Suprapubic skin (tissue), 4 donors: ENCODE data around the gene CPO. TPM values are rescaled to one million over a fixed set of nuclear protein-coding genes. Genes with fewer than 3 reads are reported as not detected.

Experiments used
- DNase-seq, 2 donors: peaks; one replicate each; pipeline ENCODE4 v3.0.0-alpha.2; 2019; ENCODE audit warnings: low spot score in 2 of 2
- H3K27ac ChIP-seq: fragments of 200-600 bp; sonication (generic); one replicate; pipeline ENCODE4 v1.5.1; 2019
- H3K27me3 ChIP-seq: fragments of 200-600 bp; sonication (generic); one replicate; pipeline ENCODE4 v1.5.1; 2019
- H3K36me3 ChIP-seq: fragments of 200-600 bp; sonication (generic); one replicate; pipeline ENCODE4 v1.5.1; 2019
- H3K4me1 ChIP-seq: fragments of 200-600 bp; sonication (generic); one replicate; pipeline ENCODE4 v1.5.1; 2019
- H3K4me3 ChIP-seq: fragments of 200-600 bp; sonication (generic); one replicate; pipeline ENCODE4 v1.5.1; 2019; ENCODE audit warnings: mild to moderate bottlenecking
- H3K9me3 ChIP-seq: fragments of 200-600 bp; sonication (generic); one replicate; pipeline ENCODE4 v1.5.1; 2019
- EP300 ChIP-seq: sonication (generic); formaldehyde crosslinking; IDR thresholded peaks from one replicate; pipeline ENCODE4 v1.6.1; 2017; ENCODE audit warnings: antibody characterized with exemption
- POLR2A ChIP-seq, 2 donors: fragments of 450-650 bp; IDR thresholded peaks; one replicate each; pipeline ENCODE4 v1.6.1; 2017; ENCODE audit warnings: antibody characterized with exemption in 2 of 2, mild to moderate bottlenecking in 2 of 2, moderate library complexity in 2 of 2
- POLR2AphosphoS5 ChIP-seq, 3 donors: sonication (generic); formaldehyde crosslinking; IDR thresholded peaks; one replicate each; pipeline ENCODE4 v1.6.1; 2017; ENCODE audit warnings: antibody characterized with exemption in 3 of 3
- WGBS: methylation state at CpG from one replicate; pipeline ENCODE4 v1.1.5; 2018; 5-methylcytosine and 5-hydroxymethylcytosine counted together
- total RNA-seq, 4 donors: library from RNA; depleted of rRNA; stranded (reverse); fragments of >200 nt; gene quantifications; one replicate each; pipeline ENCODE4 v1.1.0, GENCODE V29; 2016
- TF ChIP-seq, protein P1 (sequence below), 2 donors: fragments of 200-600 bp in 1 of 2; fragments of 450-650 bp in 1 of 2; sonication (generic) in 1 of 2; IDR thresholded peaks; one replicate each; pipeline ENCODE4 v1.5.1; 2016 to 2019; ENCODE audit warnings: antibody characterized with exemption in 2 of 2, mild to moderate bottlenecking in 1 of 2, moderate library complexity in 1 of 2

Gene CPO
- total RNA-seq, 4 donors from 2014 or later: 0.89 TPM; not detected in 3

DNA sequence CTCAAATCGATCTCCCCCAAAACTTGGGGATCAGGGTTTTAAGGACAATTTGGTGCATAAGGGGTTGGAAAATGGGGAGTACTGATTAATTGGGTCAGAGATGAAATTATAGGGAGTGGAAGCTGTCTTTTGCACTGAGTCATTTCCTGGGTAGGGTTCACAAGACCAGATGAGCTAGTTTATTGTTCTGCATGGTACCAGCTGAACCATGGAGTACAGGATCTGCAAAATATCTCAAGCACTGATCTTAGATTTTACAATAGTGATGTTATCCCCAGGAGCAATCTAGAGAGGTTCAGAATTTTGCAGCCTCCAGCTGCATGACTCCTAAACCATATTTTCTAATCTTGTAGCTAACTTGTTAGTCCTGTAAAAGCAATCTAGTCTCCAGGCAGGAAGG, 73.1 kb downstream of the CPO start:
- H3K27ac ChIP-seq: no peak overlapping the region
- 88% methylated on average over 1 of the region's 1 CpG for WGBS
- no peaks in the 10 kb centered on the region for H3K27me3 ChIP-seq
- no peaks in the 10 kb centered on the region for H3K4me1 ChIP-seq
- H3K4me3 ChIP-seq: no peak overlapping the region
- no peak for TF ChIP-seq POLR2A (IDR thresholded peaks at IDR 0.05)
- TF ChIP-seq EP300: no peak
- TF ChIP-seq, protein P1, sequence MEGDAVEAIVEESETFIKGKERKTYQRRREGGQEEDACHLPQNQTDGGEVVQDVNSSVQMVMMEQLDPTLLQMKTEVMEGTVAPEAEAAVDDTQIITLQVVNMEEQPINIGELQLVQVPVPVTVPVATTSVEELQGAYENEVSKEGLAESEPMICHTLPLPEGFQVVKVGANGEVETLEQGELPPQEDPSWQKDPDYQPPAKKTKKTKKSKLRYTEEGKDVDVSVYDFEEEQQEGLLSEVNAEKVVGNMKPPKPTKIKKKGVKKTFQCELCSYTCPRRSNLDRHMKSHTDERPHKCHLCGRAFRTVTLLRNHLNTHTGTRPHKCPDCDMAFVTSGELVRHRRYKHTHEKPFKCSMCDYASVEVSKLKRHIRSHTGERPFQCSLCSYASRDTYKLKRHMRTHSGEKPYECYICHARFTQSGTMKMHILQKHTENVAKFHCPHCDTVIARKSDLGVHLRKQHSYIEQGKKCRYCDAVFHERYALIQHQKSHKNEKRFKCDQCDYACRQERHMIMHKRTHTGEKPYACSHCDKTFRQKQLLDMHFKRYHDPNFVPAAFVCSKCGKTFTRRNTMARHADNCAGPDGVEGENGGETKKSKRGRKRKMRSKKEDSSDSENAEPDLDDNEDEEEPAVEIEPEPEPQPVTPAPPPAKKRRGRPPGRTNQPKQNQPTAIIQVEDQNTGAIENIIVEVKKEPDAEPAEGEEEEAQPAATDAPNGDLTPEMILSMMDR (IDR thresholded peaks at IDR 0.05): no peak
- no peak for TF ChIP-seq POLR2AphosphoS5 (IDR thresholded peaks at IDR 0.05)
- H3K36me3 ChIP-seq: no peaks in the 10 kb centered on the region
- H3K9me3 ChIP-seq: no peaks in the 10 kb centered on the region
- no peak for DNase-seq

DNA sequence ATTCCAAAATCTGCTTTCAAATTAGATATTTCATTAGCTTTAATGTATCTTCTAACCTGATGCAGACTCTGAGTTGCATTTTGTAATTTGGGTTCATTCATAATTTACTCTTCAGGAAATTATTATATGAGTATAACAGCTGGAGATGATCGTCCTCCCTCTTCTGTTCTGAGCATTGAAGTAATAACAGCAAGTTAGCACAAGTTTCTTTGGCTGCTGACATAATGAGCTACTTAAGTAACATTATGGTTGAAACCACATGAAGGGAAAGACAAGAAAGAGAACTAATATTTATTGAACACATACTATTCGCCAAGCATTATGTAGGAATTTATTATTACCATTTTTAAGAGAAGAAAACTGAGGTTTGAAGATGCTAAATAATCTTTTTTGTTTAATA, 75.1 kb downstream of the CPO start:
- no peaks in the 10 kb centered on the region for H3K36me3 ChIP-seq
- DNase-seq: no peak
- TF ChIP-seq EP300 (no peak), POLR2A (IDR thresholded peaks at IDR 0.05) (no peak), POLR2AphosphoS5 (IDR thresholded peaks at IDR 0.05) (no peak)
- TF ChIP-seq, protein P1 (IDR thresholded peaks at IDR 0.05): no peak
- H3K27ac ChIP-seq: no peak overlapping the region
- H3K9me3 ChIP-seq: no peaks in the 10 kb centered on the region
- no peaks in the 10 kb centered on the region for H3K4me1 ChIP-seq
- WGBS: 45% methylated on average over 2 of the region's 2 CpGs
- no peaks in the 10 kb centered on the region for H3K27me3 ChIP-seq
- H3K4me3 ChIP-seq: no peak overlapping the region

DNA sequence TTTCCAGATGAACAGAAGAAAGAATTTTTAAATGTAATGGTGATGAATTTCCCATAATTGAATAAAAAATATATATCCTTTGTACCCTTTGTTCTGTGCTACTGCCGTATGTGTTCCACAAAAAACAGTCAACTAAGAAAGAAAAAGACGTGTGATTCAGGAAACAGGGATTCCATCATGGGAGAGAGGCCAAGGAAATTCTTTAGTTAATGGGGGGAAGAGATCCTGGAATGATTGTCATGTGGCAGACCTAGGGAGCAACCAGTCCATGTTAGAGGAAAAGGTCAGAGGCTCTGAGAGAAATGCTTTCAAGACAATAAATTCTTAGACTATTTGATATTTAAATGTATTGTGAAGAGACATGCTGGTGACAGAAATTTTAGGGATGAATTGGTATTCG, 76.6 kb downstream of the CPO start:
- no peak overlapping the region for H3K27ac ChIP-seq
- TF ChIP-seq POLR2A (IDR thresholded peaks at IDR 0.05) (no peak), EP300 (no peak), POLR2AphosphoS5 (IDR thresholded peaks at IDR 0.05) (no peak)
- TF ChIP-seq, protein P1 (IDR thresholded peaks at IDR 0.05): no peak
- DNase-seq: no peak
- no peaks in the 10 kb centered on the region for H3K4me1 ChIP-seq
- H3K27me3 ChIP-seq: no peaks in the 10 kb centered on the region
- no peaks in the 10 kb centered on the region for H3K9me3 ChIP-seq
- WGBS: 58% methylated on average over 3 of the region's 3 CpGs
- H3K36me3 ChIP-seq: no peaks in the 10 kb centered on the region
- H3K4me3 ChIP-seq: no peak overlapping the region

Other genes starting within 250 kb of the CPO start
- gene DYTN, start 221.1 kb upstream of the CPO start, total RNA-seq: not detected
- 1 to 10 TPM in 2 of 4 donors, under 1 TPM in 2; 0.26 to 2.3 (median 1.5) TPM for gene MDH1B, start 174.2 kb upstream of the CPO start, total RNA-seq
- 10 to 100 TPM; 23.0 to 45.1 (median 28.5) TPM for gene FASTKD2, start 173.9 kb upstream of the CPO start, total RNA-seq
- gene KLF7, start 226.4 kb downstream of the CPO start, total RNA-seq: 10 to 100 TPM; 10.0 to 17.4 (median 10.7) TPM